SU-DHL-6 (cell line): ENCODE measurements around the gene E2F1.

ENCODE experiments used
- EZH2phosphoT487 ChIP-seq: fragments of 200-600 bp; sonication (generic), shearing (Covaris generic); conservative IDR thresholded peaks from 2 replicates; pipeline ENCODE4 v1.6.1; 2018; ENCODE audit warnings: mild to moderate bottlenecking, antibody characterized with exemption, low read length, moderate library complexity, mixed read lengths
- TF ChIP-seq, protein P1 (sequence below): fragments of 200-600 bp; sonication (generic); IDR thresholded peaks from one replicate; pipeline ENCODE4 v1.5.1; 2017; ENCODE audit warnings: antibody characterized with exemption, mild to moderate bottlenecking, low read length, moderate library complexity; ENCODE audit not compliant: insufficient read depth, poor library complexity, severe bottlenecking

DNA sequence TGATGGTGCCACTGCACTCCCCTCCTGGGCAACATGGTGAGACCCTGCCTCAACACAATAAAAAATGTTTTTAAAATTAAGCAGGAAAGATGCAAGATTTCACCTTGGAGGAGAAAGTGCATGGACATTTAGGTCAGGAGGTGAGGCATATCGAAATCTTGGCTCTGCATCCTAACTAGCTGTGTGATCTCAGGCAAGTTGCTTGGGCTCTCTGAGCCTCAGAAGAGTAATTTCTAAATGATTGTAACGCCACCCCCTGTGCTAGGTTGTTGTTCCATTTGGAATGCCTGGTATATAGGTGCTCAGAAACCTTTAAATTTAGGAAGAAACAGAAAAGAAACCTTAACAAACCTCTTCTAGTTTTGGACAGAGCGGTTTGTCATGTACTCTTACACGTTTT lies 60.0 kb downstream of the E2F1 start:
- TF ChIP-seq, protein P1, sequence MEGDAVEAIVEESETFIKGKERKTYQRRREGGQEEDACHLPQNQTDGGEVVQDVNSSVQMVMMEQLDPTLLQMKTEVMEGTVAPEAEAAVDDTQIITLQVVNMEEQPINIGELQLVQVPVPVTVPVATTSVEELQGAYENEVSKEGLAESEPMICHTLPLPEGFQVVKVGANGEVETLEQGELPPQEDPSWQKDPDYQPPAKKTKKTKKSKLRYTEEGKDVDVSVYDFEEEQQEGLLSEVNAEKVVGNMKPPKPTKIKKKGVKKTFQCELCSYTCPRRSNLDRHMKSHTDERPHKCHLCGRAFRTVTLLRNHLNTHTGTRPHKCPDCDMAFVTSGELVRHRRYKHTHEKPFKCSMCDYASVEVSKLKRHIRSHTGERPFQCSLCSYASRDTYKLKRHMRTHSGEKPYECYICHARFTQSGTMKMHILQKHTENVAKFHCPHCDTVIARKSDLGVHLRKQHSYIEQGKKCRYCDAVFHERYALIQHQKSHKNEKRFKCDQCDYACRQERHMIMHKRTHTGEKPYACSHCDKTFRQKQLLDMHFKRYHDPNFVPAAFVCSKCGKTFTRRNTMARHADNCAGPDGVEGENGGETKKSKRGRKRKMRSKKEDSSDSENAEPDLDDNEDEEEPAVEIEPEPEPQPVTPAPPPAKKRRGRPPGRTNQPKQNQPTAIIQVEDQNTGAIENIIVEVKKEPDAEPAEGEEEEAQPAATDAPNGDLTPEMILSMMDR, result no peak
- no peak for TF ChIP-seq EZH2phosphoT487
